ENCODE measurements around the gene PAX5. TPM values are rescaled to one million over a fixed set of nuclear protein-coding genes. Genes with fewer than 3 reads are reported as not detected.

The PAX5 gene
- polyA plus RNA-seq, 1 donor from 2014 or later: not detected

DNA sequence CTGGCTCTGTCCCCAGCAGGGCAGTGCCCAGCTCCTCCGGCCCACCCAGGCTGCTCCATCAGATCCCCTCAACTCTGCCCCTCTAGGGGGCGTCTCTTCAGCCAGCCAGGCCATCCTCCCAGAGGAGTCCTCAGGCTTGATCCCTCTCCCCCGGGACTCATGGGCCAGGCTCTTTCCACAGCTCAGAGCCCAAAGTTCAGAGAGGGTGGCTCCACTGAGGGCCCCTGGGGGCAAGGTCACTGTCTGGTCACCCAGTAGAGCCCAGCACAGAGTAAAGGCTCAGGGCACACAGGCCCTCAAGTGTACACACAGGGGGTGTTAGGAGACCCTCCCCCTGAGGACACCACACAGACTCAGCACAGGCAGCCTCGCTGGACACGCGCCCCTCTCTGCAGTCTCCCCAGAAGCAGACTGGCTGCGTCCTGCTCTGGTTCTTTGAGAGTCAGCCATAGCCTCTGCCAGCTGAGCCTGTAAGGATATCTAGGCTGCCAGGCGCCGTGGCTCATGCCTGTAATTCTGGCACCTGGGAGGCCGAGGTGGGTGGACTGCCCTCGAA, 64.8 kb downstream of the PAX5 start:
- TF ChIP-seq SMC3 (conservative IDR thresholded peaks at IDR 0.05; ENCODE audit: poor library complexity): no peak
- TF ChIP-seq POLR2AphosphoS5 (IDR thresholded peaks at IDR 0.05): no peak
- TF ChIP-seq EP300 (conservative IDR thresholded peaks at IDR 0.05; ENCODE audit: poor library complexity, severe bottlenecking): no peak
- no peak overlapping the region for H2AFZ ChIP-seq (ENCODE audit: low read depth, low read length)
- no peaks in the 10 kb centered on the region for H4K20me1 ChIP-seq (ENCODE audit: insufficient read depth)
- H3K27ac ChIP-seq (ENCODE audit: low read length): no peak overlapping the region
- no peaks in the 10 kb centered on the region for H3K36me3 ChIP-seq (ENCODE audit: insufficient read depth, low read length)
- no peaks in the 10 kb centered on the region for H3K79me2 ChIP-seq (replicated peaks; ENCODE audit: insufficient read depth, low read length)
- H3K9me3 ChIP-seq (ENCODE audit: low read length): no peaks in the 10 kb centered on the region
- no peaks in the 10 kb centered on the region for H3F3A ChIP-seq (ENCODE audit: insufficient read depth, low read length, poor library complexity, severe bottlenecking)
- H3K9me2 ChIP-seq (ENCODE audit: insufficient read depth, low read length): no peaks in the 10 kb centered on the region
- no peak overlapping the region for H3K9ac ChIP-seq (ENCODE audit: low read length)
- H3K27me3 ChIP-seq (ENCODE audit: insufficient read depth, low read depth, low read length): no peaks in the 10 kb centered on the region
- H3K4me2 ChIP-seq (ENCODE audit: low read length): no peak overlapping the region
- no peak overlapping the region for H3K4me3 ChIP-seq (ENCODE audit: low read length)

- no peak overlapping the region for H3K4me3 ChIP-seq (ENCODE audit: low read length)
- no peak overlapping the region for H2AFZ ChIP-seq (ENCODE audit: low read depth, low read length)
- no peaks in the 10 kb centered on the region for H3K9me3 ChIP-seq (ENCODE audit: low read length)
- no peak overlapping the region for H3K9ac ChIP-seq (ENCODE audit: low read length)
- TF ChIP-seq SMC3 (conservative IDR thresholded peaks at IDR 0.05; ENCODE audit: poor library complexity): no peak
- TF ChIP-seq EP300 (conservative IDR thresholded peaks at IDR 0.05; ENCODE audit: poor library complexity, severe bottlenecking): no peak
- TF ChIP-seq RAD21 (conservative IDR thresholded peaks at IDR 0.05): no peak
- no peak for TF ChIP-seq POLR2AphosphoS5 (IDR thresholded peaks at IDR 0.05)
- no peak for TF ChIP-seq EZH2 (IDR thresholded peaks at IDR 0.05; ENCODE audit: borderline replicate concordance, insufficient read depth, low read length, poor library complexity, severe bottlenecking)
- TF ChIP-seq REST (IDR thresholded peaks at IDR 0.05; ENCODE audit: borderline replicate concordance): no peak
- TF ChIP-seq, protein P1, sequence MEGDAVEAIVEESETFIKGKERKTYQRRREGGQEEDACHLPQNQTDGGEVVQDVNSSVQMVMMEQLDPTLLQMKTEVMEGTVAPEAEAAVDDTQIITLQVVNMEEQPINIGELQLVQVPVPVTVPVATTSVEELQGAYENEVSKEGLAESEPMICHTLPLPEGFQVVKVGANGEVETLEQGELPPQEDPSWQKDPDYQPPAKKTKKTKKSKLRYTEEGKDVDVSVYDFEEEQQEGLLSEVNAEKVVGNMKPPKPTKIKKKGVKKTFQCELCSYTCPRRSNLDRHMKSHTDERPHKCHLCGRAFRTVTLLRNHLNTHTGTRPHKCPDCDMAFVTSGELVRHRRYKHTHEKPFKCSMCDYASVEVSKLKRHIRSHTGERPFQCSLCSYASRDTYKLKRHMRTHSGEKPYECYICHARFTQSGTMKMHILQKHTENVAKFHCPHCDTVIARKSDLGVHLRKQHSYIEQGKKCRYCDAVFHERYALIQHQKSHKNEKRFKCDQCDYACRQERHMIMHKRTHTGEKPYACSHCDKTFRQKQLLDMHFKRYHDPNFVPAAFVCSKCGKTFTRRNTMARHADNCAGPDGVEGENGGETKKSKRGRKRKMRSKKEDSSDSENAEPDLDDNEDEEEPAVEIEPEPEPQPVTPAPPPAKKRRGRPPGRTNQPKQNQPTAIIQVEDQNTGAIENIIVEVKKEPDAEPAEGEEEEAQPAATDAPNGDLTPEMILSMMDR (IDR thresholded peaks at IDR 0.05; ENCODE audit: poor library complexity, severe bottlenecking): no peak
- TF ChIP-seq TAF1 (IDR thresholded peaks at IDR 0.05; ENCODE audit: low read depth): no peak
- no peak for TF ChIP-seq MXI1 (conservative IDR thresholded peaks at IDR 0.05; ENCODE audit: poor library complexity, severe bottlenecking)
- no peaks in the 10 kb centered on the region for H3F3A ChIP-seq (ENCODE audit: insufficient read depth, low read length, poor library complexity, severe bottlenecking)
- H3K4me2 ChIP-seq (ENCODE audit: low read length): no peak overlapping the region
- no peaks in the 10 kb centered on the region for H3K27me3 ChIP-seq (ENCODE audit: insufficient read depth, low read depth, low read length)
- H3K9me2 ChIP-seq (ENCODE audit: insufficient read depth, low read length): no peaks in the 10 kb centered on the region
- no peak overlapping the region for H3K27ac ChIP-seq (ENCODE audit: low read length)
- H3K36me3 ChIP-seq (ENCODE audit: insufficient read depth, low read length): no peaks in the 10 kb centered on the region
- H3K79me2 ChIP-seq (replicated peaks; ENCODE audit: insufficient read depth, low read length): no peaks in the 10 kb centered on the region
- no peaks in the 10 kb centered on the region for H4K20me1 ChIP-seq (ENCODE audit: insufficient read depth)
These were observed 65.4 kb downstream of the PAX5 start for GRCh38 chr9:36968574-36969215.
